HuH-7.5 (cell line): ENCODE results near the gene CIROP.

Source experiments
- DNase-seq: peaks from one replicate; pipeline ENCODE4 v3.0.0; 2011; ENCODE audit warnings: low spot score

CIROP gene

DNA sequence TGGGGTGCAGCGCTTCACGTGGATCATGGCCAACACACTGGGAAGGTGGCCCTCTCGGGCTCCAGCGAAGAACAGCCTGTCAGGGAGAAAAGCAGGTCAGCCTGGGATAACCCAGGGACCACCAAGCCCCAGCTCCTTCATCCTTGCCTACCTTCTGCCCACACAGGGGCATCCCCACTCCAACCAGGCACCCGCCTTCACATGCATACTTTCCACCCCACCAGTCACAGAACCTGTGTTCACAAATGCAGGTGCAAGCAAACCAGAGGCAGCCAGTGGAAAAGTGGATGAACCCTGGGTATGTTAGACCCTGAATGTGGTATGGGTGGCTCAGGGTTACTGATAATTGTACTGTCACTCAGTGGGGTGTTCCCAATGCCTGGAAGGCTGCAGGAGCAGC is 26.7 kb upstream of the CIROP start:
- no peak for DNase-seq

DNA sequence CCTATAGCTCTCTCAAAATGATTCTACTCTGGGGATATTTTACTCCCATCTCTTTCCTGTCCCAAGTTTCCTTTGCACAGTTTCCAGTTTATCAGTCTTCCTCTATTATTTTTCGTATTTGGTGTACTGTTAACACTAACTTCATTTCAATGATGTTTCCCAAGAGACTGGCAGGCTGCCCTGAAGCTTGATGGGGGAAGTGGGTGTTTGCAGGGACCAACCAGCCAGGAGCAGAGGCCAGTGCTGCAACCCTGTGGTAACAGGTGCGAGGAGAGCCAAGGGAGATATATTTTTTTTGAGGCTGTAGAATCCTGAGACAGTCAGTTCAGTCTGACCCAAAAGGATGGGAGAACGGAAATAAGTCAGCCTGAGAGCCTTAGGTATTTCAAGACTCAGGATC is 26.1 kb upstream of the CIROP start:
- DNase-seq, result no peak

GRCh38 chr14:23129759-23130316 is 25.0 kb upstream of the CIROP start:
- no peak for DNase-seq

GRCh38 chr14:23128969-23129758 is 24.4 kb upstream of the CIROP start:
- no peak for DNase-seq

GRCh38 chr14:23127861-23128260 is 23.1 kb upstream of the CIROP start:
- DNase-seq, result no peak

GRCh38 chr14:23126548-23127278 is 21.9 kb upstream of the CIROP start:
- DNase-seq, result no peak

DNA sequence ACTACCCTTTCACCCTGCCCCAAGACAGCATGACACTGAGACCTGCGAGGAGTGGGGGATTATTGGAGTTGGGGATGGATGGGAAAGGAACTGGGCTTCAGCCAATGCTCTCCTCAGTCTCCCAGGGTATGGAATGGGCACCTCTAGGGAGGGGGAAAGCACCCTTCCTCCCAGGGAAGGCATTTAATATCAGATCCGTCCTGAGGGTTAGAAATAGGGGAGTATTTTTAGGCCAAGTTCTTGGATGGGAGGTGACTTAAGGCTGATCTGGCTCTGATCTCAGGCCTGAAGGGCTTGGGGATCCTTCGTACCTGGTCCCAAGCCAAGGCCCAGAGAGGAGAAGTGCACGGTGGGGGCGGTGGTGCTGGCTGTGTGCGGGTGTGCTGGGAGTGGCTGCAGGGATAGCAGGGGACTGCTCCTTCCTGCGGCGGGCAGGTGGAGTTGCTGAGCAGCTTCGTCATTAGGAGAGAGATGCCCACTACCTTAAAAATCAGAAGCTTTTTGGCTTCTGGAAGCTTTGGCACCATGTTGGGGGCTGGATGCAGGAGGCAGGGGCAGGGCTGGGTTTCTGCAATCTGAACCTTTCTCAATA is 21.2 kb upstream of the CIROP start:
- DNase-seq, result no peak

DNA sequence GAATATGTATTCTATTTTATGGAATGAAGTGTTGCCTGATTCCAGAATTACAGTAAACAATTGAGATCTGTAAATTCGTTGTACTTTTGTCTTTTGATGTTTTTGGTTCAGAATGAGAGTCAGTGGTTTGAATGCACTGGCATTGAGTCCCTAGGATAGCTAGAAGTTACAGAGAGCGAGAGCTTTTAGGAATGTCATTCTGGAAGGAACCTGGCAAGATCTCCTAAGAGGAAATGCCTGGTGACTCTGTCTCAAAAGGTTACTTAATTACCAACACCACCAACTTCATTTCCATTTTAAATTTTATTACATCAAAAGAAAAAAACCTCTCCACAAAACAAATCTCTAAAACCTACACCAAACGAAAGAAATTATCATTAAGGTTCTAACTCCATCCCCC is 20.2 kb upstream of the CIROP start:
- DNase-seq, result no peak

GRCh38 chr14:23124337-23124954 is 19.7 kb upstream of the CIROP start:
- DNase-seq, result no peak

DNA sequence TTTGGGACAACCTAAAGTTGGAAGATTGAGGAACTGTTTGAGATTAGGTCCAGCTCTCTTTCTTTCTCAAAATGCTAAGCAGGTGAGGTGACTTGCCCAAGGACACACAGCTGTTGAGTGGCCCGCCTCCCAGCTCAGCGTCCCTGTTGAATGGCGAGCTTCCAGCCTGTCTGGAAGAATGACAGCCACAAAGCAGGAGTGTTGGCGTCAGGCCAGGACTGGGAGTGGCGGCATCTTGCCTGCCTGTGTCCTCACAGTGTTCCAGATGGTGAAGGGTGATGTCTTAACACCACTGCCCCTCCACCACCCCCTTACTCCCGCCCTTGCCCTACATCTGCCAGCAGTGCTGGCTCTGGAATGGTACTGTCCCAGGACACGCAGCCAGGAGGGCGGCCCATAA is 18.6 kb upstream of the CIROP start:
- DNase-seq, result no peak

- no peak for DNase-seq
These were observed 17.3 kb upstream of the CIROP start for GRCh38 chr14:23122086-23122485.

- no peak for DNase-seq
These were observed 16.6 kb upstream of the CIROP start for GRCh38 chr14:23121361-23121771.

DNA sequence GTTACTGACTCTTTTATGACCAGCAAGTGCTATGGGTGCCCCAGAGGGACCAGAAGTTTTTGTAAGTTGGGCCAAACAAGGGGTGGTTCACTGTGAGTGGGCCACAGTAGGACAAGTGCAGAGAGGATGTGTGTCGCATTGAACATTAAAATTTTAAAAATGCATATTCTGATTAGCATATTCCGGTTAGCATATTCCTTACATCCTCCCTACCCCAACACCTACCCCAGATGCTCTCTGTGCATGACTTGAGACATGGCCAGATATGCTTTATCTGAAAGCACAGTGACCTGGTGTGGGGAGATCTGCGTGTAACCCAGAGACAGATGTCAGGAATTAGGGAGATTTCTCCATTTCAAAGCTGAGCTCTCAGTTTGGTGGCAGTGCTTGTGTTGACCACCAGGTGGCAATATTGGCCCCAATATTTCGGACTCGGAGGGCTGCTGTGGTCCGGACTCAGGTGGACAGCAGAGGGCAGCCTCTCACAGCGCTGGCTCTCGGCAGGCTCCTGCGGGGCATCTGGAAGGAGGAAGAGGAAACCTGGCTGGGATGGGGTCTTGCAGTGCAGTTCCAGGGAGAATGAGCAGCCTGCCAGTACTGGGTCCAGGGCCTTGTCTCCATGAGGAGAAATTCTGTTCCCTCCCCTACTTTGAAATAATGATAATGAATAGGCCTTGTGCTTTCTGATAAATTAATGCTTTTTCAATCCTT is 15.9 kb upstream of the CIROP start:
- peak; percentile 89 for DNase-seq

DNA sequence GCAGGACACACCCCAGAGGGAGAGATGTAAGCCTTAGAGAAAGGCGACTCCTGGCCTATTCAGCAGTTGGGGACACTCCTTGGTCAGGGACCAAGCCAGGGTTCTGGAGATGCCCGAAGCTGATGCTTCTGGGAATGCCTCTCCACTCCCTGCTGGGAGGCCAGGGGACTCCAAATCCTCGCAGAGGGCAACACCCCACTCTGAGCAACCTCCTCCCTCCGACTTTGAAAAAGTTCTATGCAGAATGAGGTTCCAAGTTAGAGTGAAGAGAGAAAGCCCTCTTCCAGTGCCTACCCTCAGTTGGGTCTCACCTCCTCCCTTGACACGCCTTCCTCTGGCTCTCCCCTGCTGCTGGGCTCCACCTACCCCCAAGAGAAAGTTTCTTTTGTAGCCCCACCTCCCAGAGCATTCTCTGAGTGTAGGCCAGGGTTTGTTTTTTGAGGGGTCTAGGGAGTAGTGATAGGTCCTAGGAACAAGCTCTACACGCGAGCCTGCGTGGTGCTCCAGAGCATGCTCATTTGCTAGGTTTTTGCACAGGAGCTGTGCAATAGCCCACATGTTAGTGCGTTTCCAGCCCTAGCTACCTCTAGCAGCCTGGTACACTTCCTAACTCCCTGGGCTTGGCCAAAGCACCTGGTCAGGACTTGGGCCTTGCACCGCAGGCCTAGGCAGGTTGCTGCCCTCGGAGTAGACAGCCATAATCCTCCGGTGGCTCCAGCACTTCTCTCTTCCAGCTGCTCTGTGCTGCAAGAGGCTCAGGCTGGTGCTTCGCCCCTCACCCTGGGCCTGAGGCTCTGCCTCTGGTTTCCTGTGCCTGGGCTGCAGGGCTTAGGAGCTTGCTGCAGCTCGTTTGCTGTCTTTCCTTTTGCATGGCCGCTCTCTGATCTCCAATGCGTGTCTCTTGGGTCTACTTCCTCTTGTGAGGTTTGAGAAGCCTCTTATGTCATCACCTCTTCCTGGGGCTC is 14.9 kb upstream of the CIROP start:
- no peak for DNase-seq

DNA sequence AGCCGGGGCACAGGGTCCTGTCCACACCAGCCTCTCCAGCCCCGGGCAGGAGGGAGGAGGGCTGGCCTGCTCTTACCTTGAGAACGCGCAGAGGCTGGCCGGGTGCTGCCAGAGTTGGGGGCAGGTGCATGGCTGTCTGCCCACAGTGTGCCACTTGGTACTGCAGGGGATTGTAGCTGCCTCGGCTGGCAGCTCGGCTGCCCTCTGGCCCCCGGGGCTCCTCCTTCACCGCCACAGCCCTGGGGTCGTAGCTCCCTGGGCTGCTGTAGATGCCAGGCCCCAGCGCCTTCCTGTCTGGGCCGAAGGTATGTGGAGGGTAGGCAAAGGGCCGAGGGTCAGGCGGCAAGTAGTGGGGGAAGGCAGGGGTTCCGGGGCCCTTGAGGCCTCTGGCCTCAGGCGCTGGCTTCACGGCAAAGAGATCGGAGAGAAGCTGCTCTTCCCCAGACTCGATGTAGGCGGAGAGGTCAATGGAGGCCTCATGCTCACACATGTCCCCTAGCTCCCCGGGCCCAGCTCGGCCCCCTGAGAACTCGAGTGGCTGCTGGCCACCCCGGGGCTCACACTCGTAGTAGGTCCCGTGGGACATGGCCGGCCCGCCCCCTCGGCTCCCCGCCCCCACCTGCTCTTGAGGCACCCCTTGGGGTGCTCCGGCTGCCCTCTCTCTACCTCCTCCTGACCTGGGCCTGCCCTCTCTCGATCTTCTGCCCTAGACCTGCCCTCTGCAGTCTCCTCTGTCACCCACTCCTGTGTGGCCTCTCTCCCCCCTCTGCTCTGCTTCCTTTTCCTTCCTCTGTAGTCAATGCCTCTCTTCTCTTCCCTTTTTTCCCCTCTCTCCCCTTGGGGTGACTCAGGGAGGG is 13.9 kb upstream of the CIROP start, which contains the start of gene CEBPE:
TSS of gene CEBPE (minus strand) at position 750 of the 857 bp plus-strand sequence. CDS start at position 586, 164 bp downstream.
- DNase-seq, result no peak

DNA sequence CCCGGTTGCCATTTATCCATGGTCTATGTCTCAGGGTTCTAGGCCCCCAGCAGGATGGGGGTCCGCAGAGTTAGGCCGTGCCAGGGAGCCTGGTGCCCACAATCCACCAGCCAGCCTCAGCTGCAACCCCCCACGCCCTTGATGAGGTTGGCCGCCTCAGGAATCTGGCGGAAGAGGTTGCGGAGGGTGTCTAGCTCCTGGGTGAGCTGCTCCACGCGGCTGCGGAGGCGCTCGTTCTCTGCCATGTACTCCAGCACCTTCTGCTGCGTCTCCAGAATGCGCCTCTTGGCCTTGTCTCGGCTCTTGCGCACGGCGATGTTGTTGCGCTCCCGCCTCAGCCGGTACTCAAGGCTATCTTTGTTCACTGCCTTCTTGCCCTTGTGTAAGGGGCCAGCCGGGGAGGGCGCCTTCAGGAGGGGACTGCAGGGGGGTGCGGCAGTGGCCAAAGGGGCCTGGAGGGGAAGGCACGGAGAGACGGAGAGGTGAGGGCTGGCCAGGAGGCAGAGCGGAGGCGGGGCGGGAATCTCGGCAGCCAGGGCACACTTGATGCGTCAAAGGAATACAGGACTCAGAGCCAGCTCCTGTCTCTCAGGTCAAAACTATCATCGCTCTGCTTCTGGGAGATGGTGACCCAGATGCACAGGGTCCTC is 12.7 kb upstream of the CIROP start:
- DNase-seq, result no peak

GRCh38 chr14:23115918-23116317 is 11.1 kb upstream of the CIROP start:
- DNase-seq, result no peak

- no peak for DNase-seq
These were observed 10.4 kb upstream of the CIROP start for GRCh38 chr14:23115039-23115731.
